Immature natural killer cell (primary cell): Measurements from ENCODE around the gene AKR1B1. TPM values are rescaled to one million over a fixed set of nuclear protein-coding genes. Genes with fewer than 3 reads are reported as not detected.

Experiments used
- DNase-seq, 3 donors: peaks; one replicate each; pipeline ENCODE4 v3.0.0; 2022; ENCODE audit warnings: mixed read lengths in 1 of 3
- H3K27ac Mint-ChIP-seq, 6 donors: one replicate each; pipeline ENCODE4 v1.8.0; 2020; ENCODE audit warnings: mixed read lengths in 6 of 6, mild to moderate bottlenecking in 5 of 6, inconsistent platforms in 4 of 6, moderate library complexity in 3 of 6
- H3K27me3 Mint-ChIP-seq, 3 donors: one replicate each; pipeline ENCODE4 v1.8.0; 2020 to 2021; ENCODE audit warnings: low read depth in 3 of 3, mild to moderate bottlenecking in 3 of 3, mixed read lengths in 3 of 3, moderate library complexity in 3 of 3, inconsistent platforms in 1 of 3
- H3K36me3 Mint-ChIP-seq, 3 donors: one replicate each; pipeline ENCODE4 v1.8.0; 2020; ENCODE audit warnings: mixed read lengths in 3 of 3, inconsistent platforms in 2 of 3, mild to moderate bottlenecking in 2 of 3
- H3K4me1 Mint-ChIP-seq, 2 donors: one replicate each; pipeline ENCODE4 v1.8.0; 2020; ENCODE audit warnings: inconsistent platforms in 2 of 2, mild to moderate bottlenecking in 2 of 2, mixed read lengths in 2 of 2, moderate library complexity in 1 of 2
- H3K4me3 Mint-ChIP-seq, 5 donors: one replicate each; pipeline ENCODE4 v1.8.0; 2020; ENCODE audit warnings: mild to moderate bottlenecking in 5 of 5, mixed read lengths in 5 of 5, inconsistent platforms in 3 of 5, moderate library complexity in 3 of 5
- H3K9me3 Mint-ChIP-seq, 6 donors: one replicate each; pipeline ENCODE4 v1.8.0; 2020; ENCODE audit warnings: mild to moderate bottlenecking in 6 of 6, mixed read lengths in 6 of 6, inconsistent platforms in 4 of 6, moderate library complexity in 3 of 6
- polyA plus RNA-seq, 3 donors: library from polyadenylated mRNA; unstranded; fragments of 300-500 nt; fragmentation: Illumina TruSeq; gene quantifications; one replicate each; pipeline ENCODE4 v1.2.3, GENCODE V29; 2021

The AKR1B1 gene
- polyA plus RNA-seq, 3 donors from 2014 or later: 173 to 265 (median 176) TPM

GRCh38 chr7:134462337-134462925, 3.5 kb upstream of the AKR1B1 start:
- Mint-ChIP-seq H3K27me3 (peaks cover 5 to 9% (median 8%) of the 10 kb centered on the region in 3 donors), H3K4me3 (no peak overlapping the region), H3K4me1 (peaks cover 22 to 25% of the 10 kb centered on the region in 2 donors), H3K9me3 (peaks cover 9 to 17% (median 15%) of the 10 kb centered on the region in 6 donors), H3K36me3 (peaks cover 4 to 12% (median 9%) of the 10 kb centered on the region in 3 donors), H3K27ac (no peak overlapping the region)
- DNase-seq: no peak

- peaks cover 4 to 12% (median 9%) of the 10 kb centered on the region in 3 donors for H3K36me3 Mint-ChIP-seq
- H3K27ac Mint-ChIP-seq: no peak overlapping the region
- DNase-seq: no peak
- peaks cover 3 to 8% (median 7%) of the 10 kb centered on the region in 3 donors for H3K27me3 Mint-ChIP-seq
- peaks cover 25 to 30% of the 10 kb centered on the region in 2 donors for H3K4me1 Mint-ChIP-seq
- H3K9me3 Mint-ChIP-seq: peaks cover 9 to 17% (median 15%) of the 10 kb centered on the region in 6 donors
- H3K4me3 Mint-ChIP-seq: no peak overlapping the region
These were observed 3.0 kb upstream of the AKR1B1 start for GRCh38 chr7:134461916-134462315.

DNA sequence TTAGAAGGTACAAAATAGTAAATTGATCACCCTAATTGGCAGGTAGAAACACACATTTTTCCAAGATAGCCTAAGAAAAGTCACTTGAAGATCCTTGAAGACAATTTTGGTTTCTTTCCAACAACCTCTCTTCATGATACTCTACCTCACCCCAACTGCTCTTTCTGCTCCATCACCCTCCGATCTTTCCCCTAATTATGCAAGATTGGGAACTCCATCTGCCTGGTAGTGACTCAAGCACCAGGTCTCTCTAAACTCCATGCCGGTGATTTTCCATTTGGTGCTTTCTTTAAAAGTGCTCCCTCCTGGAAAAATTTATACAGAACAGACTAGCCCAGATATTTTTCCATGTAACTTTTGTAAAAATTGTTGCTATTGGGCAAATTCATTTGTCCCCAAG, 1.1 kb upstream of the AKR1B1 start:
- Mint-ChIP-seq H3K27me3 (peaks cover 3 to 8% (median 7%) of the 10 kb centered on the region in 3 donors), H3K27ac (no peak overlapping the region), H3K9me3 (peaks cover 2 to 12% (median 9%) of the 10 kb centered on the region in 6 donors), H3K4me3 (peak overlapping the region in 2 of 5 donors; percentile 18 to 43), H3K36me3 (peaks cover 4 to 10% (median 8%) of the 10 kb centered on the region in 3 donors), H3K4me1 (peaks cover 30 to 40% of the 10 kb centered on the region in 2 donors)
- no peak for DNase-seq

DNA sequence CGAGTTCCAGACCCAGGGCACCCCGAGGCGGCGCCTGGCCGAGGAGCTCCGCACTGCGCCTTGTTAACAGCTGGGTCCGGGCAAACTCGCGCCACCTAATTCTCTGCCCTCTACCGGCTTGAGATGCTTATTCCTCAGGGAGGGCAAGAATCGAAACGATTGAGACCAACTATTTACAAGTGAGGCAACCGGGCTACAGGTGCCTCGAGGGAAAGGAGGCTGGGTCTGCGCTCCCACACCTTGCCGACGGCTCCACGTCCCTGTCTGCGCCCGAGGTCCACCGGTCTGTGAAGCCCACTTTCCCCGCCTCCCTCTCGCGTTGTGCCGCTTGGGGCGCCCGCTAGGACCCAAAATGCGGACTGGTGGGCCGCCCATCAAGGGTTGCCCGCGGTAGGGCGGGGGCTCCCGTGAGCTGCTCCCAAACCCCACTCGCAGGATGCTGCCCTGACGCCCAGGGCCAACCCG, 527 bp downstream of the AKR1B1 start:
- peak; percentile 70 to 71 (median 70) for DNase-seq
- H3K27me3 Mint-ChIP-seq: peaks cover 3 to 8% (median 7%) of the 10 kb centered on the region in 3 donors
- H3K27ac Mint-ChIP-seq: peak overlapping the region; percentile 77 to 90 (median 84)
- peak overlapping the region; percentile 78 to 92 (median 90) for H3K4me3 Mint-ChIP-seq
- peaks cover 46 to 57% of the 10 kb centered on the region in 2 donors for H3K4me1 Mint-ChIP-seq
- H3K36me3 Mint-ChIP-seq: peaks cover 0 to 6% (median 0%) of the 10 kb centered on the region in 3 donors
- H3K9me3 Mint-ChIP-seq: no peaks in the 10 kb centered on the region

GRCh38 chr7:134457210-134457609, 1.7 kb downstream of the AKR1B1 start:
- H3K27me3 Mint-ChIP-seq: peaks cover 3 to 8% (median 7%) of the 10 kb centered on the region in 3 donors
- DNase-seq: no peak
- H3K4me3 Mint-ChIP-seq: peak overlapping the region; percentile 78 to 92 (median 90)
- H3K27ac Mint-ChIP-seq: peak overlapping the region in 5 of 6 donors; percentile 29 to 84 (median 59)
- H3K9me3 Mint-ChIP-seq: no peaks in the 10 kb centered on the region
- H3K36me3 Mint-ChIP-seq: peaks cover 0 to 8% (median 0%) of the 10 kb centered on the region in 3 donors
- peaks cover 48 to 62% of the 10 kb centered on the region in 2 donors for H3K4me1 Mint-ChIP-seq

GRCh38 chr7:134454277-134454676, 4.6 kb downstream of the AKR1B1 start:
- Mint-ChIP-seq H3K36me3 (peaks cover 0 to 26% (median 4%) of the 10 kb centered on the region in 3 donors), H3K4me3 (peak overlapping the region; percentile 0 to 67 (median 49)), H3K27me3 (peaks cover 3 to 8% (median 7%) of the 10 kb centered on the region in 3 donors), H3K4me1 (peaks cover 42 to 55% of the 10 kb centered on the region in 2 donors), H3K9me3 (no peaks in the 10 kb centered on the region), H3K27ac (peak overlapping the region; percentile 21 to 86 (median 57))
- peak in 1 of 3 donors; percentile 17 for DNase-seq

DNA sequence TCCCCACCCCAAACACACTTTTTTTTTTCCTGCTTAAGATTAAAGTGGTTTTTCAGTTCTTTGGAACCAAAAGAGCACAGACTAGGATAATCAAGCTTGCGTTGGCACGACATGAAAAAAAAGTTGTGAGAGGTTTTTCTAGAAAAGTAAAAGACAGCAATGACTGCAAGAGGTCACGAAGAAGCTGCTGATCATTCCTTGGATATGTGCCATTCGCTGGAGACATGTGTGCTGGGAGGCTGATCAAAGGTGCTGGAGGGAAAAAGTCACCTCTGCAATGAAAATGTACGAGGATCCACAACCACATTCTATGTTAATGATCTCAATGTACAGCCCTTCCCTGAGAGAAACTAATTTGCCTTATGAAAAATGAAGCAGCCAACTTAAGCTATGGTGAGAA, 5.4 kb downstream of the AKR1B1 start:
- H3K4me3 Mint-ChIP-seq: peak overlapping the region in 1 of 5 donors; percentile 17
- peaks cover 39 to 51% of the 10 kb centered on the region in 2 donors for H3K4me1 Mint-ChIP-seq
- peaks cover 5 to 32% (median 9%) of the 10 kb centered on the region in 3 donors for H3K36me3 Mint-ChIP-seq
- H3K9me3 Mint-ChIP-seq: no peaks in the 10 kb centered on the region
- no peak for DNase-seq
- H3K27ac Mint-ChIP-seq: peak overlapping the region in 1 of 6 donors; percentile 35
- peaks cover 0 to 4% (median 0%) of the 10 kb centered on the region in 3 donors for H3K27me3 Mint-ChIP-seq

DNA sequence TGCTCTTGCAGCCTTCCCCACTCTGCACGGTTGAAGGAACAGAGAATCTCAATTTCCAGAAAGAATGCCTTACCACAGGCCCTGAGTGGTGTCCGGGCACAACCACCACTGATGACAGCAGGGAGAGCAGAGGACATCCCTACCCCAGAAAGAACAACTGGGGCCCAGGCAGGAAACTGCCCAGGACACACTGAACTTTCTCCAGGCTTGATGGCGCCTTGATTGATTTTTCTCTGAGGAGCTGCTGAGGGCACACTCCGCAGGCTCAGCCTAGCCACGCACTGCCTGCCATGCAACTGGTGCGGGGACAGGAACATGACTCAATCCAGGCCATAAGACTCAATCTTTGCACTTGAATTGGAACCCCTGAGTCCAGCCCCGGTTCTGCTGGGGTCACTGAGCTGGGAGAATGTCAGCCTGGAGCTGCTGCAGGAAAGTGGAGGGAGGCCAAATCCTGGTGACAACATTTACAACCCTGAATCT, 5.9 kb downstream of the AKR1B1 start:
- Mint-ChIP-seq H3K4me1 (peaks cover 35 to 47% of the 10 kb centered on the region in 2 donors), H3K36me3 (peaks cover 5 to 37% (median 9%) of the 10 kb centered on the region in 3 donors), H3K27ac (no peak overlapping the region), H3K9me3 (no peaks in the 10 kb centered on the region), H3K27me3 (peaks cover 0 to 2% (median 0%) of the 10 kb centered on the region in 3 donors), H3K4me3 (no peak overlapping the region)
- DNase-seq: no peak

- peak overlapping the region in 1 of 6 donors; percentile 38 for H3K27ac Mint-ChIP-seq
These were observed 6.5 kb downstream of the AKR1B1 start for GRCh38 chr7:134452419-134452838.

DNA sequence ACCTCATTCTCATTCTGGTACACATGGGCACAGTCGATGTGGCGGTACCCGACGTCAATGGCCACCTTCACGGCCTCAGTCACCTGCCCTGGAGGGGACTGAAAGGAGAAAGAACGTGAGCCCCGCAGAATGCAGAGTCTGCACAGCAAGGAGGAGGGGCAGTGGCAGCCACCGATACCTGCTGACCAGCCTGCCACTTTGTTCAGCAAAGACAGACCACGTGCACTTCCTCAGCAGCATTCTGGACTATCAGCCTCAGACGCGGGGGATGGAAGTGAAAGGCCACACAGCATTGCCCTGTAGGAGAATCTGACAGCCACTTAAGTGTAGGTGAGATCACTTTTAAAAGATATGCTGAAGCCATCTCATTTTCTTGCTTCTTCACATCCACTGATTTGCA, 7.2 kb downstream of the AKR1B1 start:
- no peaks in the 10 kb centered on the region for H3K9me3 Mint-ChIP-seq
- peaks cover 5 to 46% (median 9%) of the 10 kb centered on the region in 3 donors for H3K36me3 Mint-ChIP-seq
- DNase-seq: no peak
- H3K4me3 Mint-ChIP-seq: no peak overlapping the region
- H3K27me3 Mint-ChIP-seq: peaks cover 0 to 3% (median 2%) of the 10 kb centered on the region in 3 donors
- H3K4me1 Mint-ChIP-seq: peaks cover 25 to 35% of the 10 kb centered on the region in 2 donors
- H3K27ac Mint-ChIP-seq: no peak overlapping the region

More at GRCh38 chr7:134452419-134452838, 6.5 kb downstream of the AKR1B1 start:
- no peak for DNase-seq
- H3K4me1 Mint-ChIP-seq: peaks cover 29 to 41% of the 10 kb centered on the region in 2 donors
- peaks cover 5 to 41% (median 9%) of the 10 kb centered on the region in 3 donors for H3K36me3 Mint-ChIP-seq
- H3K9me3 Mint-ChIP-seq: no peaks in the 10 kb centered on the region
- peak overlapping the region in 1 of 5 donors; percentile 16 for H3K4me3 Mint-ChIP-seq
- H3K27me3 Mint-ChIP-seq: peaks cover 0 to 2% (median 0%) of the 10 kb centered on the region in 3 donors

DNA sequence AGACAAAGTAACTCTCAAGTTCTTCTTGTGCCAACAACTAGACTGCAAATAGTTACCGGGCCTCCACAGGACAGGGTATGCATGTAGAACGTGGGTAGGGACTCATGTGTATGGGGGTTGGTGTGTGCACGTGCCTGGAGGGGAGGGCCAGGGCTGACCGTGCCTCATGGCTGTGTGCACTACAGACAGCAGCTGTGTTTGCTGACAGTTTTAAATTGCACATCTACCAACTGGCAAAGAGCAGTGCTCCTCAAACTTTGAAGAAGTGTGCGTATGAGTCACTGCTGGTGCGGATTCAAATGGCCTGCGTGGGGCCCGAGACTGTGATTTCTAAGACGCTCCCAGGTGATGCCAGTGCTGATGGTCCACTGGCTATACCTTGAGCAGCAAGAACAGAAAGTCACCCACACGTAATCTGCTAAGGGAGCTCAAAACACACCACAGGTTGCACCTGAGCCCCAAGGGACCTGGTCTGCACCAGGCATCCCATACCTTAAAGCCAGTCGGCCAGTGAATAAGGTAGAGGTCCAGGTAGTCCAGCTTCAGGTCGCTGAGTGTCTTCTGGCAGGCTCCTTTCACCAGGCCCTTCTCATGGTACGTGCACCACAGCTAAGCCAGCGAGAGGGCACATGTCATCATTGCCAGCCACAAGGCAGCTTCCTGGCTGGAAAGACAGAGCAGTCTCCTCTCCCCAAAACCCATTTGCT, 8.5 kb downstream of the AKR1B1 start:
- no peak overlapping the region for H3K27ac Mint-ChIP-seq
- H3K36me3 Mint-ChIP-seq: peaks cover 7 to 47% (median 9%) of the 10 kb centered on the region in 3 donors
- H3K4me1 Mint-ChIP-seq: peaks cover 25 to 30% of the 10 kb centered on the region in 2 donors
- peaks cover 0 to 3% (median 2%) of the 10 kb centered on the region in 3 donors for H3K27me3 Mint-ChIP-seq
- no peak for DNase-seq
- H3K4me3 Mint-ChIP-seq: no peak overlapping the region
- no peaks in the 10 kb centered on the region for H3K9me3 Mint-ChIP-seq

DNA sequence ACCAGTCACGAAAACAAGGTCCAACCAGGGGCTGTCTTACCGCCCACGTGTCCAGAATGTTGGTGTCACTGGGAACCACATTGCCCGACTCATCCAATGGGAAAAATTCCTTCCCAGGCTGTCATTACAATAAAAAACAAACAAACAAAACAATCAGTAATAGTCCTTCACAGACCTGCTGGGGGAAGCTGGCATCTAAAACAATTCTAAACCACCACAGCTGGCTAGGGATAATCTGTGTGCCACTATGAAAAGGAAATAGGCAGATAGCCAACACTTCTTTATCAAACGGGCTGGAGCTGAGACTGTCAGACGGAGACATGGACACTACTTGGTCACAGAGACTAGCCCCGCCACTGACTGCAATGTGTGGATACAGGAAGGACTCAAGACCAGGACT, 9.2 kb downstream of the AKR1B1 start:
- H3K4me3 Mint-ChIP-seq: no peak overlapping the region
- no peak for DNase-seq
- peaks cover 17 to 22% of the 10 kb centered on the region in 2 donors for H3K4me1 Mint-ChIP-seq
- H3K27me3 Mint-ChIP-seq: peaks cover 0 to 3% (median 2%) of the 10 kb centered on the region in 3 donors
- H3K36me3 Mint-ChIP-seq: peaks cover 9 to 53% (median 11%) of the 10 kb centered on the region in 3 donors
- H3K9me3 Mint-ChIP-seq: no peaks in the 10 kb centered on the region
- no peak overlapping the region for H3K27ac Mint-ChIP-seq

GRCh38 chr7:134448356-134449229, 10.3 kb downstream of the AKR1B1 start:
- no peaks in the 10 kb centered on the region for H3K9me3 Mint-ChIP-seq
- H3K27ac Mint-ChIP-seq: no peak overlapping the region
- H3K27me3 Mint-ChIP-seq: peaks cover 0 to 3% (median 2%) of the 10 kb centered on the region in 3 donors
- peaks cover 18 to 63% (median 21%) of the 10 kb centered on the region in 3 donors for H3K36me3 Mint-ChIP-seq
- no peak overlapping the region for H3K4me3 Mint-ChIP-seq
- H3K4me1 Mint-ChIP-seq: peaks cover 6 to 11% of the 10 kb centered on the region in 2 donors
- no peak for DNase-seq
